Measurements from ENCODE around the gene GHRHR.

GRCh38 chr7:30987936-30988335 is 24.2 kb downstream of the GHRHR start:
- TF ChIP-seq POLR2A (IDR thresholded peaks at IDR 0.05) (no peak), CTCF (IDR thresholded peaks at IDR 0.05) (no peak)
